GM18870 (cell line): ENCODE data around the gene ULK1.

Experiments
- ATAC-seq: cut with Tn5 transposase; IDR thresholded peaks from one replicate; pipeline ENCODE4 v1.9.1; 2021; ENCODE audit warnings: moderate library complexity; ENCODE audit not compliant: unreplicated experiment

Gene ULK1

GRCh38 chr12:131907379-131908091 lies 13.1 kb downstream of the ULK1 start:
- no peak for ATAC-seq

DNA sequence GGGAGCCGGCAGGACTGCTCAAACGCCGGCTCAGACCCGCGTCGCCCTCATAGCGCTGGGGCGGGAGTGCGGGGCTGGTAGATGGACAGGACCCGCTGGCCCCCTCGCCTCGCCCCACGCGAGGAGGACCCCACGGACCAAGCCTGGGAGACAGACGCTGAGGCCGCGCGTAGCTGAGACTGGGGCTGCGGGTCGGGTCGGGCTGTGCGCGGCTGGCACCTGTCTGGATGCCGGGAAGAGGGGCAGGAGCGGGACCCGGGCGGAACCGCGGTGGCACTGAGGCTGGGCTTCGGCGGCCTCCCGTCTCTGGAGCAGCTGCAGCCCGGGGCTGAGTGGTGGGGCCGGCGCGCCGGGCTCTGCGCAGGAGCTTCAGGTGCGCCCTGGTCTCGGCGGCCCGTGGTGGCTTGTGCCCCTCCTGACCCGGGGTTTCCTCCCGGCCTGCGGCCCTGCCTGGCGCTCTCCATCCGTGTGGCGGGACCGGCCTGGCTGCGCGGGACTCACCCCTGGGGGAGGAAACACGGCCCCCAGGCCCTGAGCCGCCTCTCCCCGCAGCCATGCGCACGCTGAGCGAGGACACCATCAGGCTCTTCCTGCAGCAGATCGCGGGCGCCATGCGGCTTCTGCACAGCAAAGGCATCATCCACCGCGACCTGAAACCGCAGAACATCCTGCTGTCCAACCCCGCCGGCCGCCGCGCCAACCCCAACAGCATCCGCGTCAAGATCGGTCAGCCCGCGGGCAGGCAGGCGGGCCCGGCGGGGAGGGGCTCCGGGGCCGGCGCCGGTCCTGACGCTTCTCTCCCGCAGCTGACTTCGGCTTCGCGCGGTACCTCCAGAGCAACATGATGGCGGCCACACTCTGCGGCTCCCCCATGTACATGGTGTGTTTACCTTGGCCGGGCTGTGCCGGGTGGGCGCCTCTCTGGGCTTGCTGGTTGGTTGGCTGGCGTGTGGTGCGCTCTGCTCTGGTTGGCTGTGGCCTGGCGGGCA lies 14.0 kb downstream of the ULK1 start:
- no peak for ATAC-seq

GRCh38 chr12:131909081-131909751 lies 14.8 kb downstream of the ULK1 start:
- no peak for ATAC-seq

DNA sequence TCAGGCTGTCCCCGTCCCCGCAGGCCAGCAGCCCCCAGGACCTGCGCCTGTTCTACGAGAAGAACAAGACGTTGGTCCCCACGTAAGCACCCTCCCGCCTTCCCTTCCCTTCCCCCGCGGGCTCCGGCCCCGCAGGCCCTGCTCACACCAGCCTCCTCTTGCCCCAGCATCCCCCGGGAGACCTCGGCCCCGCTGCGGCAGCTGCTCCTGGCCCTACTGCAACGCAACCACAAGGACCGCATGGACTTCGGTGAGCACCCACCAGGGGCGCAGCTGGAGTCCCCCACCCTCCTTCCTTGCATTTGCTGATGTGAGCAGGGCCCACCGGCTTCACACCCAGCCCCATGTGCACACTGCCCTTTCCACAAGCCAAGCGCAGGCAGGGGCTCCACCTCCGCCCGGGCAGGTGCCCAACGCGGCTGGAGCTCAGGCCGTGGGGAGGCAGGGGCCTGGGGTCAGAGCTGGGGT lies 15.4 kb downstream of the ULK1 start:
- no peak for ATAC-seq

DNA sequence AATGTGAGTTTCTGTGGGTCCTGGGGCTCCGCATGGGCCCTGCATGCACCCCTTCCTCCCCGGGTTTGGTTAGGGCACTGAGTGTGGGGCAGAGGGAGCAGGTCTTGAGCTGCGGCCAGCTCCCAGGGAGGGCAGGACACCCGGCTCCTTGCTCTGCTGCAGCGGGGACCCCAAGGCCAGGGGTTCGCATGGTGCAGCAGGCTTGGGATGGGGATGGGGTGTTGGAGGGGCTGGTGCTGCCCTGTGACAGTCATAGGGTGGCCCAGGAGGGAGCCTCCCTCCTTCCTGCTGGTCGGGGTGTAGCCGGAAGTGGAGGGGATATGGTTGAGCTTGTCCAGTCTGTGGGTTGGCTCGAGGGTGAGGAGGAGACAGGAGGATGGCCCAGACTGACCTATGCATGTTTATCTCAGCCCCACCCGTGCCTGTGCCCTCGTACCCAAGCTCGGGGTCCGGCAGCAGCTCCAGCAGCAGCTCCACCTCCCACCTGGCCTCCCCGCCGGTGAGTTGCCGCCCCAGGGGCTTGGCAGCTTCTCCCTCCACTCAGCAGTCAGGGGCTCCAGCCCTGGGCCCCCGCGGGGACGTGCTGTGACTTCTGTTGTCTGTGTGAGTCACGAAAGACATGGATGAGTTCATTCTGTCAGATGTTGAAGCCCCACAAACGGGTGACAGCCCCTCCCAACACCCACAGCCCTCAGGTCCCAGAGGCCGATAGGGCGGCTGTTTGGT lies 16.0 kb downstream of the ULK1 start:
- no peak for ATAC-seq

DNA sequence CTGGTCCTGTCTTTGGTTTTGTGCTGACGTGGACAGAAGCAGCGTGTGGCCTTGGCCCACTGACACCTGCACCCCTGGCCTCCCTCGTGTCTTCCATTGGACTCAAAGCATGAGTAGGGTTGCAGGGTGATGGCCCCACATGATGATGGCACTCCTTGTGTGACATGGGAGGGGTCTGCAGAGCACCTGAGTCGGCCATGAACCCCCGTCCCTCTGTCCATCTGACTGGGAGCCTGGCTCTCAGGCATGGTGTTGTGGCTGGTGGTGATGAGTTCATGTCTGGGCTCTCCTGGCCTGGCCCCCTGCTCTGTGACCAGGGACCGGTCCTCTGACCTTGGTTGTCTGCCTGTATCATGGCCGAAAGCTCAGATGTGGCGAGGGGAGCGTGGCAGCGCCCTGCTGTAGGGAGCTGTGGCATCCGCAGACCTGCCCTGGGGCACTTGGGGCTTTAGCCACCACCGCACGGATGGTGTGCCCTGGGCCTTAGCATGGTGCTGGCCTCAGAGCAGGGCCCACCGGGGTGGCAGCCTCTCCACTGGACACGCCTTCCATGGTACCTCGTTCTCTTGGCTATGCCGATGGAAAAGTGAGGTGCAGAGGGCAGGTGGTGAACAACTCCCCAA lies 16.7 kb downstream of the ULK1 start:
- no peak for ATAC-seq

GRCh38 chr12:131911851-131912477 lies 17.5 kb downstream of the ULK1 start:
- ATAC-seq: no peak

DNA sequence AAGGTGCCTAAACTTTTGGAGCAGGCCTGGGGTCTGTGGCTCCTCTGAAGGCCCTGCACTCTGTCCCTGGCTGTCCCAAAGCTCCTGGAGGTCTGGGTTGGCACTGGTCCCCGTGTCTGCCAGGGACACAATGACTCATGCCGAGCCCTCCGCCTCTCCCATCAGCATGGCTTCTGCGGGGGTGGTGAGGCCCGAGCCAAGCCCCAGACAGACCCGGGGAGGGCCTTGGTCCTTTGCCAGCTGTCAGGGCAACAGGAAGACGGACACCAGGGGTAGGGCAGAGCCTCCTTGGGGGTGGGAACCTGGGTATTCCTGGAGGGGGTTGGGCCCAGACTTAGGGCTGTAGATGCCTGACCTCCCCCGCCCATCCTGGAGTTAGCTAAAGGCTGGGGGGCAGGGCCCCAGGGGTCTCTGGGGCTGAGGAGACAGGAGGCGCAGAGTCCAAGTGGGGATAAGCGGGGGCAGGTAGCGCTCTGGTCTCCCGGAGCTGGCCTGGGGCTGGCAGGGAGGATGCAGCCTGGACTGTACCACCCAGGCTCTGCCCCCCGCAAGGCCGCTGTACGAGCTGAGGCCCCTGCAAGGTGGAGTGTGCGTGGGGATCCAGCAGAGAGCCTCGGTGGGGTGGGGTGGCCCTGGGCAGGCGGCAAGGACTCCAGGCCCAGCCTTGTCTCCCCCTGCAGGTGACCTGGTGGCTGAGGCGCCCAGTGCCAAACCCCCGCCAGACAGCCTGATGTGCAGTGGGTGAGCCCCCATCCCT lies 18.3 kb downstream of the ULK1 start:
- no peak for ATAC-seq

GRCh38 chr12:131913666-131914065 lies 19.2 kb downstream of the ULK1 start:
- no peak for ATAC-seq

GRCh38 chr12:131914179-131914702 lies 19.8 kb downstream of the ULK1 start:
- ATAC-seq: no peak

DNA sequence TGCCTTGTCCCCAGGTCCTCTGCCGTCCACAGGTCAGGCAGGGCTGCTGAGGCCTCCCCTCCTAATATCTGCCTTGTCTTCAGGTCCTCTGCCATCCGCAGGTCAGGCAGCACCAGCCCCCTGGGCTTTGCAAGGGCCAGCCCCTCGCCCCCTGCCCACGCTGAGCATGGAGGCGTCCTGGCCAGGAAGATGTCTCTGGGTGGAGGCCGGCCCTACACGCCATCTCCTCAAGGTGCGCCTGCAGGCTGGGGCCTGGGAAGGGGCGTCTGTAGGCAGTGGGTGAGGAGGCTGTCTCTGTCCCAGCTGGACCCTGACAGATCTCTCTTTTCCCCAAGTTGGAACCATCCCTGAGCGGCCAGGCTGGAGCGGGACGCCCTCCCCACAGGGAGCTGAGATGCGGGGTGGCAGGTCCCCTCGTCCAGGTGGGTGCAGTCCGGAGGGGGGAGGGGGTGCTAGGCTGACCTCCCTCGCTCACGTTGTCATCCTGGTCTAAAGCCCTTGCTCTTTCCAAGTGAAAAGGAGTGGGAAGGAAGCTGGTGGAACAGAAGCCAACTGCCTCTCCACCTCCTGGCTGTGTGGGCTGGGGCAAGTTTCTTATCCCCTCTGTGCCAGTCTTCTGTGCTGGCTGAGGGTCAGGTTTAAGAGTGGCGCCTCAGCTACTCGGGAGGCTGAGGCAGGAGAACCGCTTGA lies 20.7 kb downstream of the ULK1 start:
- ATAC-seq: no peak

- ATAC-seq: no peak
Measured at GRCh38 chr12:131915823-131916222, 21.4 kb downstream of the ULK1 start.

DNA sequence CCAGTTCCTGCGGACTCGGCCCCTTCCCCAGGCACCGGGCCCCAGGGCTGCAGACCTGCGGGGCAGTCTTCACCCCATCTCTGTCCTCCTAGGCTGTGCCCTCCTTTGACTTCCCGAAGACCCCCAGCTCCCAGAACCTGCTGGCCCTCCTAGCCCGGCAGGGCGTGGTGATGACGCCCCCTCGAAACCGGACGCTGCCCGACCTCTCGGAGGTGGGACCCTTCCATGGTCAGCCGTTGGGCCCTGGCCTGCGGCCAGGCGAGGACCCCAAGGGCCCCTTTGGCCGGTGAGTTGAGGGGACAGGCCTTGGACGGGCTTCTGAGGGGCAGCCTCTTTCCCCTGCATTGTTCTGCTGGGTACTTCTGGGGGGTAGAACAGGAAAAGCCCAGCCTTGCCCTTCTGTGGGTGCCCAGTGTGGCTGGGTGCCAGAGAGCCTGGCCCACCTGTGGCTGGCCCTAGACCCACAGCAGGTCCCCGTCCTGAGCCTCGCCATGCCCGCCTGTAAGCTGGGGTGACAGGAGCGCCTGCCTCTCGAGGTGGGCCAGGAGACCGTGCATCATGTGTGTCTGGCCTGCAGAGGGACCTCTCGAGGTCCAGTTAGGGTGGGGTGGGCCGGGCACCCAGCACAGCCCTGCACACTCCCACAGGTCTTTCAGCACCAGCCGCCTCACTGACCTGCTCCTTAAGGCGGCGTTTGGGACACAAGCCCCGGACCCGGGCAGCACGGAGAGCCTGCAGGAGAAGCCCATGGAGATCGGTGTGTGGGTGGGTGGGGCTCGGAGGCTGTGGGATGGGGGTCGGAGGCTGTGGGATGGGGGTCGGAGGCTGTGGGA lies 22.1 kb downstream of the ULK1 start:
- ATAC-seq: no peak

DNA sequence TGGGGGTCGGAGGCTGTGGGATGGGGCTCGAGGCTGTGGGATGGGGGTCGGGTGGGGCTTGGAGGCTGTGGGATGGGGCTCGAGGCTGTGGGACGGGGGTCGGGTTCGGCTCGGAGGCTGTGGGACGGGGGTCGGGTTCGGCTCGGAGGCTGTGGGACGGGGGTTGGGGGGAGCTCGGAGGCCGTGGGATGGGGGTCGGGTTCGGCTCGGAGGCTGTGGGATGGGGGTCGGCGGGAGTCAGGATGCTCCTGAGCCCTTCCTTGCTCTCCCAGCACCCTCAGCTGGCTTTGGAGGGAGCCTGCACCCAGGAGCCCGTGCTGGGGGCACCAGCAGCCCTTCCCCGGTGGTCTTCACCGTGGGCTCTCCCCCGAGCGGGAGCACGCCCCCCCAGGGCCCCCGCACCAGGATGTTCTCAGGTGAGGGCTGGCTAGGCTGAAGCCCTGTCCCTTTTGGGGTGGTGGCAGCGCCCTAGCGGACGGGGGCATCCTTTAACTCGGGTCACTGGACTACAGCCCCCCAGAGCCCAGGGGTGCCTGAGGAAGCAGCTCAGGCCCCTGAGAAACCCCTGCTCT lies 22.8 kb downstream of the ULK1 start:
- no peak for ATAC-seq

GRCh38 chr12:131917711-131918306 lies 23.4 kb downstream of the ULK1 start:
- no peak for ATAC-seq

DNA sequence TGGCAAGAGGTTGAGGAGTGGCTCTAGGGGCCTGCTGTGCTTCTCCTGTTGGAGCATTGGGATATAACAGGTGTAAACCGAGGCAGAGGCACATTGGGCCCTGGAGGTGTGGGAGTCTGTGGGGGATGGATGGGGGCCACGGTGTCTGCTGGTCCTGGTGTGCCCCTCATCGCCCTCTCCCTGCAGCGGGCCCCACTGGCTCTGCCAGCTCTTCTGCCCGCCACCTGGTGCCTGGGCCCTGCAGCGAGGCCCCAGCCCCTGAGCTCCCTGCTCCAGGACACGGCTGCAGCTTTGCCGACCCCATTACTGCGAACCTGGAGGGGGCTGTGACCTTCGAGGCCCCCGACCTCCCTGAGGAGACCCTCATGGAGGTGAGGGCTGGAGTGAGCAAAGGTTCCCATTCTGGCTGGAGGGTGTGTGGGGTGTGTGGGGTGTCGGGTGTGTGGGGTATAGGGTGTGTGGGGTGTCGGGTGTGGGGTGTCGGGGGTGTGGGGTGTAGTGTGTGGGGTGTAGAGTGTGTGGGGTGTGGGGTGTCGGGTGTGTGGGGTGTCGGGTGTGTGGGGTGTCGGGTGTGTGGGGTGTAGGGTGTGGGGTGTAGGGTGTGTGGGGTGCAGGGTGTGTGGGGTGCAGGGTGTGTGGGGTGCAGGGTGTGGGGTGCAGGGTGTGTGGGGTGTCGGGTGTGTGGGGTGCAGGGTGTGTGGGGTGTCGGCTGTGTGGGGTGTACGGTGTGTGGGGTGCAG lies 24.1 kb downstream of the ULK1 start:
- ATAC-seq: no peak
